ENCODE results near the gene TYW1. TPM values are rescaled to one million over a fixed set of nuclear protein-coding genes. Genes with fewer than 3 reads are reported as not detected.
"Not testable (repeated sequence)": the region's sequence is repeated elsewhere in the genome, so short reads cannot be mapped to it uniquely, and the experiment has no call there.

Gene TYW1
- total RNA-seq, 5 donors from 2014 or later (not counting 1 experiment from before 2014, with no cell fraction given), result 20.1 to 26.7 (median 22.7) TPM

DNA sequence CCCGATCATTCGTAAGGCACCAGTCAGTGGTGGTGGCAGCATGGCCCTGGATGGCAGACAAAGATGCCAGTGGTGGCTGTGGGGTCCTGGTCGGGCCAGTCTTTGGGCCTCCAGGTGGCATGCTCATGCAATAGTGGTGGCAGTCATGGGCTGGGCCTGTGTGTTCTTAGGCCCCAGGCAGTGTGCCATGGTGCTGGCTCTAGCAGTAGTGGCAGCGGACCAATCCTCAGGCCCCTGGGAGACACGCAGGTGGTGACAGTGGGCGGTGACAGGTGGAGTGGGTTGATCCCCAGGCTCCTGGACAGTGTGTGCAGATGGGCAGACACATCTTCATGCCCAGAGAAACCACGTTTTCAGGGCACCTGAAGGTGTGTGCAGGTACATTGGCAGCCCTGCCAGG is 159.4 kb downstream of the TYW1 start:
- H3K9me3 ChIP-seq; H3K36me3 ChIP-seq (ENCODE audit: control insufficient read depth in 2 of 2, extremely low read depth in 1 of 2, insufficient read depth in 1 of 2, low read length in 1 of 2); DNase-seq; H3K4me1 ChIP-seq (ENCODE audit: control insufficient read depth in 1 of 2, extremely low read depth in 1 of 2, insufficient read depth in 2 of 2, low read length in 2 of 2); H3K27ac Mint-ChIP-seq; H3K4me3 Mint-ChIP-seq; H3K9me3 Mint-ChIP-seq; ATAC-seq (replicated peaks in 1 of 4); H3K27me3 Mint-ChIP-seq; H3K27ac ChIP-seq (ENCODE audit: low read length); POLR2A ChIA-PET; H3K4me3 ChIP-seq (ENCODE audit: control insufficient read depth in 1 of 2, extremely low read depth in 1 of 2, low read length in 1 of 2); CTCF ChIA-PET; H3K27me3 ChIP-seq (replicated peaks in 1 of 2; ENCODE audit: control insufficient read depth in 2 of 2, extremely low read depth in 1 of 2, insufficient read depth in 2 of 2, low read length in 1 of 2): not testable (repeated sequence)
- 92% methylated on average over 7 of the region's 7 CpGs for WGBS (ENCODE audit: insufficient coverage)
- Mint-ChIP-seq H3K36me3 (peaks cover 46% of the 10 kb centered on the region), H3K4me1 (peaks cover 0 to 29% (median 8%) of the 10 kb centered on the region in 3 donors)

DNA sequence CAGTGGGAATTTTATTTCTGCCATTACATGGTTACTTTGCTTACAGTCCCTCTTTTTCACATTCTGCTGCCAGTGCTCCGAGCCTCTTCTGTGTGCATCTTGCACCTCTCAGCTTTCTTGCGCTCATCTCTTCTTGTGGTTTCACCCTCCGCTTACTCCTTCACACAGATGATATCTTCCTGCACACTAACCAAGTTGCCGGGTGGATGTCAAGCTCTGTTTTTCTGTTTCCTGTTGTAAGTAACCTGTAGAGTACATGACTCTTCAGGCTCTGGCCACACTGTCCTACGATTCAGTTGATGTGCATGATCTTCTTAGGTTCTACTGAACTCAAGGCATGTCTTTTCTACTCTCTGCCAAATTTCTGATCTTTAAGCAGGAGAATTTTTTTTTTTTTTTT is 166.7 kb downstream of the TYW1 start:
- not testable (repeated sequence) for H3K9me3 Mint-ChIP-seq; H3K4me1 ChIP-seq (ENCODE audit: control insufficient read depth in 1 of 2, extremely low read depth in 1 of 2, insufficient read depth in 2 of 2, low read length in 2 of 2); H3K36me3 Mint-ChIP-seq; H3K27me3 Mint-ChIP-seq; H3K27me3 ChIP-seq (replicated peaks in 1 of 2; ENCODE audit: control insufficient read depth in 2 of 2, extremely low read depth in 1 of 2, insufficient read depth in 2 of 2, low read length in 1 of 2); H3K9me3 ChIP-seq; H3K36me3 ChIP-seq (ENCODE audit: control insufficient read depth in 2 of 2, extremely low read depth in 1 of 2, insufficient read depth in 1 of 2, low read length in 1 of 2)
- POLR2A ChIA-PET, result interaction anchor here in 1 of 2 donors (0.6 kb wide), 1 partner anchor 139 kb away, joined by 3 read pairs; no protein-coding TSS in a partner anchor
- Mint-ChIP-seq H3K27ac (peak overlapping the region; percentile 72 to 83), H3K4me3 (peak overlapping the region in 2 of 3 donors; percentile 11 to 55), H3K4me1 (peaks cover 18 to 36% (median 28%) of the 10 kb centered on the region in 3 donors)
- ATAC-seq (replicated peaks in 1 of 4), result peak; percentile 45 to 99 (median 82)
- Histone ChIP-seq H3K4me3 (ENCODE audit: control insufficient read depth in 1 of 2, extremely low read depth in 1 of 2, low read length in 1 of 2) (peak overlapping the region in 1 of 2 donors; percentile 12), H3K27ac (ENCODE audit: low read length) (peak overlapping the region; percentile 60)
- CTCF ChIA-PET, result interaction anchor here in 1 of 2 donors (0.6 kb wide), 1 partner anchor 142 kb away, joined by 3 read pairs; no protein-coding TSS in a partner anchor
- WGBS (ENCODE audit: insufficient coverage), result 0% methylated on average over 1 of the region's 5 CpGs
- DNase-seq, result peak in 31 of 35 experiments; percentile 1 to 70 (median 35)

DNA sequence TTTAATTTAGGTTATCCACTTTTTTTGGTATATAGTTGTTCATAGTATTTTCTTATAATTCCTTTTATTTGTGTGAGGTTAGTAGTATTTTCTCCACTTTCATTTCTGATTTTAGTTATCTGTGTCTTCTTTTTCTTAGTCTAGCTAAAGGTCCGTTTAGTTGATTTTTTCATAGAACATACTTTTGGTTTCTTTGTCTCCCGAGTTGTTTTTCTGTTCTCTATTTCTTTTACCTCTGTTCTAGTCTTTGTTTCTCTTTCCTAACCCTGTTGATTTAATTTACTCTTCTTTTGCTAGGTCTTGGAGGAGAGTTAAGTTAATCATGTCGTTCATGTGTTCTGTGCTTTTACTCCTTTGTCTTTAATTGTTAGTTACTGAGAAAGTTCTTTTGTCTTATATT is 174.5 kb downstream of the TYW1 start:
- DNase-seq; H3K4me3 Mint-ChIP-seq; H3K27me3 Mint-ChIP-seq; H3K27ac Mint-ChIP-seq; H3K27me3 ChIP-seq (replicated peaks in 1 of 2; ENCODE audit: control insufficient read depth in 2 of 2, extremely low read depth in 1 of 2, insufficient read depth in 2 of 2, low read length in 1 of 2); ATAC-seq (replicated peaks in 1 of 4); H3K9me3 ChIP-seq; POLR2A ChIA-PET; H3K4me1 ChIP-seq (ENCODE audit: control insufficient read depth in 1 of 2, extremely low read depth in 1 of 2, insufficient read depth in 2 of 2, low read length in 2 of 2); H3K36me3 ChIP-seq (ENCODE audit: control insufficient read depth in 2 of 2, extremely low read depth in 1 of 2, insufficient read depth in 1 of 2, low read length in 1 of 2); H3K27ac ChIP-seq (ENCODE audit: low read length); H3K4me3 ChIP-seq (ENCODE audit: control insufficient read depth in 1 of 2, extremely low read depth in 1 of 2, low read length in 1 of 2); H3K9me3 Mint-ChIP-seq; H3K36me3 Mint-ChIP-seq; CTCF ChIA-PET: not testable (repeated sequence)
- H3K4me1 Mint-ChIP-seq, result peaks cover 3 to 16% (median 11%) of the 10 kb centered on the region in 3 donors
- no CpG with 5 or more reads among the region's 3 CpGs for WGBS (ENCODE audit: insufficient coverage)

GRCh38 chr7:67176730-67177129 is 180.1 kb downstream of the TYW1 start:
- POLR2A ChIA-PET, result interaction anchor here in 1 of 2 donors (0.5 kb wide), 1 partner anchor 125 kb away, joined by 5 read pairs; no protein-coding TSS in a partner anchor

GRCh38 chr7:67178915-67179688 is 182.5 kb downstream of the TYW1 start:
- not testable (repeated sequence) for H3K36me3 Mint-ChIP-seq; H3K27me3 ChIP-seq (replicated peaks in 1 of 2; ENCODE audit: control insufficient read depth in 2 of 2, extremely low read depth in 1 of 2, insufficient read depth in 2 of 2, low read length in 1 of 2)
- WGBS (ENCODE audit: insufficient coverage), result no CpG with 5 or more reads among the region's 5 CpGs

More at GRCh38 chr7:67176730-67177129, 180.1 kb downstream of the TYW1 start:
- H3K9me3 ChIP-seq; H3K4me3 ChIP-seq (ENCODE audit: control insufficient read depth in 1 of 2, extremely low read depth in 1 of 2, low read length in 1 of 2); H3K27ac Mint-ChIP-seq; ATAC-seq (replicated peaks in 1 of 4); H3K36me3 ChIP-seq (ENCODE audit: control insufficient read depth in 2 of 2, extremely low read depth in 1 of 2, insufficient read depth in 1 of 2, low read length in 1 of 2); H3K27me3 ChIP-seq (replicated peaks in 1 of 2; ENCODE audit: control insufficient read depth in 2 of 2, extremely low read depth in 1 of 2, insufficient read depth in 2 of 2, low read length in 1 of 2); H3K36me3 Mint-ChIP-seq; H3K9me3 Mint-ChIP-seq; H3K4me3 Mint-ChIP-seq; H3K27me3 Mint-ChIP-seq; DNase-seq; H3K4me1 ChIP-seq (ENCODE audit: control insufficient read depth in 1 of 2, extremely low read depth in 1 of 2, insufficient read depth in 2 of 2, low read length in 2 of 2); H3K27ac ChIP-seq (ENCODE audit: low read length); H3K4me1 Mint-ChIP-seq; CTCF ChIA-PET: not testable (repeated sequence)
- WGBS (ENCODE audit: insufficient coverage), result 60% methylated on average over 1 of the region's 6 CpGs

GRCh38 chr7:67182956-67183750 is 186.5 kb downstream of the TYW1 start:
- H3K9me3 ChIP-seq; POLR2A ChIA-PET; H3K27me3 Mint-ChIP-seq; H3K4me1 ChIP-seq (ENCODE audit: control insufficient read depth in 1 of 2, extremely low read depth in 1 of 2, insufficient read depth in 2 of 2, low read length in 2 of 2); H3K27me3 ChIP-seq (replicated peaks in 1 of 2; ENCODE audit: control insufficient read depth in 2 of 2, extremely low read depth in 1 of 2, insufficient read depth in 2 of 2, low read length in 1 of 2); H3K27ac ChIP-seq (ENCODE audit: low read length); H3K27ac Mint-ChIP-seq; H3K36me3 ChIP-seq (ENCODE audit: control insufficient read depth in 2 of 2, extremely low read depth in 1 of 2, insufficient read depth in 1 of 2, low read length in 1 of 2); DNase-seq; H3K4me3 Mint-ChIP-seq; H3K9me3 Mint-ChIP-seq; ATAC-seq (replicated peaks in 1 of 4); H3K4me3 ChIP-seq (ENCODE audit: control insufficient read depth in 1 of 2, extremely low read depth in 1 of 2, low read length in 1 of 2); CTCF ChIA-PET: not testable (repeated sequence)
- Mint-ChIP-seq H3K4me1 (peaks cover 6 to 14% (median 13%) of the 10 kb centered on the region in 3 donors), H3K36me3 (peaks cover 12% of the 10 kb centered on the region)
- WGBS (ENCODE audit: insufficient coverage), result 100% methylated on average over 1 of the region's 17 CpGs

More at GRCh38 chr7:67178915-67179688, 182.5 kb downstream of the TYW1 start:
- H3K27ac ChIP-seq (ENCODE audit: low read length); DNase-seq; H3K9me3 ChIP-seq; ATAC-seq (replicated peaks in 1 of 4); H3K27me3 Mint-ChIP-seq; CTCF ChIA-PET; POLR2A ChIA-PET; H3K4me3 Mint-ChIP-seq; H3K36me3 ChIP-seq (ENCODE audit: control insufficient read depth in 2 of 2, extremely low read depth in 1 of 2, insufficient read depth in 1 of 2, low read length in 1 of 2); H3K4me1 Mint-ChIP-seq; H3K4me3 ChIP-seq (ENCODE audit: control insufficient read depth in 1 of 2, extremely low read depth in 1 of 2, low read length in 1 of 2); H3K4me1 ChIP-seq (ENCODE audit: control insufficient read depth in 1 of 2, extremely low read depth in 1 of 2, insufficient read depth in 2 of 2, low read length in 2 of 2); H3K9me3 Mint-ChIP-seq; H3K27ac Mint-ChIP-seq: not testable (repeated sequence)
